ENCODE results near the gene CLTCL1.

CLTCL1 gene

DNA sequence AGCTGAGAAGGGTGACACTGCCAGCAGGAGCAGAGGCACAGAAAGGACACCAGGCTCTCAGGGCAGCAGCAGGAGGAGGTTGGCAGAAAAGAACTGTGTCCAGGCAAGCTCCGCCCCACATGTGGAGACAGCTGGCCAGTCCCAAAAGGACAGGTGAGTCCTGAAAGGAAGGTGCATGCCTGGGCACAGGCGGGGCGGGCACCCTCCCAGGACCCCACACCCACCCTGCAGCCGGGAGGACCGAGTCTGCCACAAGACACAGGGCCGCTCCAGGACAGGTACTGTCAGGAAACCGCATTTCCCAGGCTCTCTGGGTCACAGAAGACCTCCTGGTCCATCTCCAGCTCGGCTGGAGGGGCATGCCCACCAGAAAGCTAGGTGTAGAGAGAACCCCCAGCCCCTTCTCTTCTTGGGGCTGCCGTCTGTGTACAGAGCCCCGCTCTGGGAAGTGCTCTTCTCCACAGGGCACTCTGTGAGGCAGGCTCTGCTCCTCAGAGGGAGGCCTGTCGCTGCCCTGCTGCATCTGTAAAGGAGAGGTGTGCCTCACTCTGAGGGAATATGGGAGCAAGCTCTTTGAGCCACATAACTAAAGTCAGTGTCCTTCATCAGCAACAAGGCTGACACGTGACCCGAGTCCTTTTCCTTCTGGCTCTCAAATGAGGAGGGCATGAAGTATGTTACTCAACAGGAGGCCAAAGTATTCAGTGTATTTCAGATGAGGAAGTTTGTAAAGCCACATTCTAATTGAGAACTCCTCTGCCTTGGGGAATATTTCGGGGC lies 50.5 kb downstream of the CLTCL1 start:
- H3K9me3 ChIP-seq (ENCODE audit: low read length) = no peaks in the 10 kb centered on the region
- no peaks in the 10 kb centered on the region for H3K4me1 ChIP-seq (ENCODE audit: insufficient read depth, low read length)
- H3K9ac ChIP-seq (ENCODE audit: low read length) = no peak overlapping the region
- H3K27me3 ChIP-seq (ENCODE audit: control insufficient read depth in 1 of 2, insufficient read depth in 2 of 2, low read length in 2 of 2) = no peaks in the 10 kb centered on the region
- H3K4me3 ChIP-seq (ENCODE audit: low read depth in 1 of 2, low read length in 2 of 2) = no peak overlapping the region
- H3K27ac ChIP-seq (ENCODE audit: low read depth, low read length) = no peak overlapping the region
- no peaks in the 10 kb centered on the region for H3K36me3 ChIP-seq (ENCODE audit: insufficient read depth, low read length)

DNA sequence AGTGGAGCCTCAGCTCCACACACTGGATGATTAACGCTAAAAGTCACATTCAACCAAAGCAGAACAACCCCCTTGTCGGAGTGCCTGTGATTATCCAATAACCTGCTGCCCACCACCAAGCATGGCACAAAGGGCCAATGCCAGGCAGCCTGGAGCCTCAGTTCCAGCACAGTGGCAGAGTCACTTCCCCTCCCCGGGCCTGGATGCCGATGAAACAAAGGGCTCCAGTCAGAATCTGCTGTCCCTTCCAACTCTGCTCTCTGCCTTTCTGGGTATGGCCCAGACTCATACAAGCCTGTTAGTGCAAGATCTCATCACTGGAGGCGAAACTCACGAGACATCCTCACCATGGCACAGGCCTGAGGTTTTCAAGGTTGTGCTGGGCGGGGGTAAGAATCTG lies 52.1 kb downstream of the CLTCL1 start:
- Histone ChIP-seq H3K27me3 (ENCODE audit: control insufficient read depth in 1 of 2, insufficient read depth in 2 of 2, low read length in 2 of 2) (no peaks in the 10 kb centered on the region), H3K4me1 (ENCODE audit: insufficient read depth, low read length) (no peaks in the 10 kb centered on the region), H3K4me3 (ENCODE audit: low read depth in 1 of 2, low read length in 2 of 2) (no peak overlapping the region), H3K9me3 (ENCODE audit: low read length) (no peaks in the 10 kb centered on the region), H3K27ac (ENCODE audit: low read depth, low read length) (no peak overlapping the region), H3K36me3 (ENCODE audit: insufficient read depth, low read length) (no peaks in the 10 kb centered on the region), H3K9ac (ENCODE audit: low read length) (no peak overlapping the region)

DNA sequence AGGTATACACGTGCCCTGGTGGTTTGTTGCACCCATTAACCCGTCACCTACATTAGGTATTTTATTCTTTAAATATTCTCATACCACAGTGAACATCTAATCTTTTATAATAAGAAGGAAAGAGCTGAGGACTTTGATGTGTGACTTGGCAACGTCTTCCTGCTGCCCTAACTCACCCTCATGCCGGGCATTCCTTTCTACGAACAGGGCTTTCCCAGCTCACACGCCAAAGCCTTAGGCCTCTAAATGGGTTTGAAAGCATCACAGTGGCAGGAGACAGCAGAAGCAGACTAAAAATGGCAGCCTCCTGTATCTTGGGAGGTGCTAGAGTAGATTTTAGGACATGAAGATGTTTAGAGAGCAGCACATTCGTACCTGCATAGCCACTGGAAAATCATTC lies 52.6 kb downstream of the CLTCL1 start:
- H3K9ac ChIP-seq (ENCODE audit: low read length) = no peak overlapping the region

DNA sequence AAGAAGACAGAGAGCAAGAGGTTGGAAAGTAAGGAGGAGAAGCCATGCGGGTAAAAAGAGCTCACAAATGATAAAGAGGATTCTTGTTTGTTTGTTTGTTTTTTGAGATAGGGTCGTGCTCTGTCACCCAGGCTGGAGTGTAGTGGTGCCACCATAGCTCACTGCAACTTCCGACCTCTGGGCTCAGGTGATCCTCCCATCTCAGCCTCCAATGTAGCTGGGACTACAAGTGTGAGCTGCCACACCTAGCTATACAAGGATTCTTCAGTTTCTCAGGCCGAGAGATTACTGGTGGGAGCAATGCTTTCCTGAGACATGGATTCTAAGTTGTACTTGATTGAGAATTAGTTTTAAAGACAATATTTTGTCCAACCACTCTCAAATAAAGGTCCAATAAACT lies 55.6 kb downstream of the CLTCL1 start:
- H3K27ac ChIP-seq (ENCODE audit: low read depth, low read length) = no peak overlapping the region
- no peaks in the 10 kb centered on the region for H3K9me3 ChIP-seq (ENCODE audit: low read length)
- H3K36me3 ChIP-seq (ENCODE audit: insufficient read depth, low read length) = peaks cover 5% of the 10 kb centered on the region
- no peaks in the 10 kb centered on the region for H3K27me3 ChIP-seq (ENCODE audit: control insufficient read depth in 1 of 2, insufficient read depth in 2 of 2, low read length in 2 of 2)
- H3K9ac ChIP-seq (ENCODE audit: low read length) = no peak overlapping the region
- no peaks in the 10 kb centered on the region for H3K4me1 ChIP-seq (ENCODE audit: insufficient read depth, low read length)
- no peak overlapping the region for H3K4me3 ChIP-seq (ENCODE audit: low read depth in 1 of 2, low read length in 2 of 2)

More for the DNA sequence above, 52.6 kb downstream of the CLTCL1 start:
- Histone ChIP-seq H3K27ac (ENCODE audit: low read depth, low read length) (no peak overlapping the region), H3K36me3 (ENCODE audit: insufficient read depth, low read length) (no peaks in the 10 kb centered on the region), H3K4me3 (ENCODE audit: low read depth in 1 of 2, low read length in 2 of 2) (no peak overlapping the region), H3K4me1 (ENCODE audit: insufficient read depth, low read length) (no peaks in the 10 kb centered on the region), H3K9me3 (ENCODE audit: low read length) (no peaks in the 10 kb centered on the region), H3K27me3 (ENCODE audit: control insufficient read depth in 1 of 2, insufficient read depth in 2 of 2, low read length in 2 of 2) (no peaks in the 10 kb centered on the region)

DNA sequence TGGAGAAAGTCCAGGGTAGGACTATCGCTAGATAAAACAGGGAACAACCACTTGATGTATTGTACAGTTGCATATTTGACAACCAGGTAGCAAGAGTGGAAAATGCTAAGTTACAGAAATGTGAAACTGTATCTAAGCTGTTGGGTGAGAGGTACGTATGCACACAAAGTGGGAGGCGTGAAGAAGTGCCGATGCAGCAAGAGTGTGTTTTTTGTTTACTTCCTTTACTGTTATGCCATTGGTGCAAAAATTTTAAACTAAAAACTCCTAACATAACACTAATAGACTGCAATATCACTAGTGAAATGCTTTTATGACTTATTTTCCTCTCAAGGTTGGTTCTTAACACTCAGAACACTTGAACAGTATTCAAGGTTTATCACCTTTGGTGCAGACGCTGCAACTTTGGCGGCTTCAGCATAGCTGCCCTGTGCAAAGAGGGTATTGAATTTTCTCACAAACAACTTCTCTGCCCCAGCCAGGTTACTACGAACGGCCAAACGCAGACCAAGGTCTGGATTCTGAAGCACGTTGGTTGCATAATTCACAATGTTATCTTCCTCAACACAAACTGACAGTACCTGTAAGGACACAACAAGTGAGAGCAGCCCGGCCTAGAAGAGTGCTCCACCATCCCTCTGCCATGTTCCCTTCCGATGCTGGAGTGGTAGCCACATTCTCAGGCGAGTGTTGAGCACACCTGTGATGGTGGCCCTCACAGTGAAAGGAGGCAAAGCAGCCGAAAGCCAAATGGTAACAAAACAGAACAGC lies 57.2 kb downstream of the CLTCL1 start:
- Histone ChIP-seq H3K9me3 (ENCODE audit: low read length) (no peaks in the 10 kb centered on the region), H3K27ac (ENCODE audit: low read depth, low read length) (no peak overlapping the region), H3K4me3 (ENCODE audit: low read depth in 1 of 2, low read length in 2 of 2) (no peak overlapping the region), H3K36me3 (ENCODE audit: insufficient read depth, low read length) (peaks cover 5% of the 10 kb centered on the region), H3K9ac (ENCODE audit: low read length) (no peak overlapping the region), H3K4me1 (ENCODE audit: insufficient read depth, low read length) (no peaks in the 10 kb centered on the region), H3K27me3 (ENCODE audit: control insufficient read depth in 1 of 2, insufficient read depth in 2 of 2, low read length in 2 of 2) (no peaks in the 10 kb centered on the region)

DNA sequence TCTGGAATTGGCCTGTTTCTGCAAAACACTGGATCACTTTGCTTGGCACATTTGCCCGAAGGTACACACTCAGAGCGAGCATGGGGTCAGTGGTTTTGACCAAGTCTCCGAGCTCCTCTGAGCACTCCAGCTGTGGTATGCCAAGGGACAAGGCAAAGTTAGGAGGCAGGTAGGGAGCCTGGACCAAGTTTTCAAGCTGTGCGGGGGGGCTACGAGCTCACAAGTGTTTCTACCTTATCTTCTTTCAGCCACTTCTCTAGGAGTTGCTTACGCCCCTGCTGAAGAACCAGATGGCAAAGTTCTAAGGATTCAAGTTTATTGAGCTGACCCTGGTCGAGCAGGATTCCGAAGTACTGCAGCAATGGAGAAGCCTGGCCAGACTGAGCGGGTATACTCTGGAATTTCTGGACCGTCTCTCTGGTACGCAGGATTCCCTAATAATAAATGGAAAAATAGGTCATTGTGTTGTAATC lies 58.3 kb downstream of the CLTCL1 start:
- Histone ChIP-seq H3K4me3 (ENCODE audit: low read depth in 1 of 2, low read length in 2 of 2) (no peak overlapping the region), H3K4me1 (ENCODE audit: insufficient read depth, low read length) (no peaks in the 10 kb centered on the region), H3K36me3 (ENCODE audit: insufficient read depth, low read length) (peaks cover 5% of the 10 kb centered on the region), H3K27ac (ENCODE audit: low read depth, low read length) (no peak overlapping the region), H3K27me3 (ENCODE audit: control insufficient read depth in 1 of 2, insufficient read depth in 2 of 2, low read length in 2 of 2) (no peaks in the 10 kb centered on the region), H3K9ac (ENCODE audit: low read length) (no peak overlapping the region), H3K9me3 (ENCODE audit: low read length) (no peaks in the 10 kb centered on the region)

DNA sequence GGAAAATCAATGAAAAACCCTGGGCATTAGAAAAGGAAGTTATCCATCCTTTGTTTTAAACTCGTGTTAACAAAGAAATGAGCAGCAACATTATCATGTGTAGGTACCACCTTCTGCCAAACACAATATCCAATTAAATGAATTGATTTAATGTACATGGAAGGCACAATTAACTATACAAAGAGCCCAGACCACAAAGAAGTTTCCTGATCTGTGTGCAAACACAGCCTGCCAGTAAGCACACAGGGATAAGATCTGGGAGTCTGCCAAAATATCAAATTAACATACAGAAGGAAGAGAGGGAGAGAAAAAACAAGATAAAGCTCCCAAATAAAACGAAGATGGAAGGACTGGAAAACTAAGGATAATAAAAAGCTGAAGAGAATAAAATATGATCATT lies 58.9 kb downstream of the CLTCL1 start:
- Histone ChIP-seq H3K4me3 (ENCODE audit: low read depth in 1 of 2, low read length in 2 of 2) (no peak overlapping the region), H3K4me1 (ENCODE audit: insufficient read depth, low read length) (no peaks in the 10 kb centered on the region), H3K36me3 (ENCODE audit: insufficient read depth, low read length) (peaks cover 5% of the 10 kb centered on the region), H3K9ac (ENCODE audit: low read length) (no peak overlapping the region), H3K27me3 (ENCODE audit: control insufficient read depth in 1 of 2, insufficient read depth in 2 of 2, low read length in 2 of 2) (no peaks in the 10 kb centered on the region), H3K9me3 (ENCODE audit: low read length) (no peaks in the 10 kb centered on the region), H3K27ac (ENCODE audit: low read depth, low read length) (no peak overlapping the region)

DNA sequence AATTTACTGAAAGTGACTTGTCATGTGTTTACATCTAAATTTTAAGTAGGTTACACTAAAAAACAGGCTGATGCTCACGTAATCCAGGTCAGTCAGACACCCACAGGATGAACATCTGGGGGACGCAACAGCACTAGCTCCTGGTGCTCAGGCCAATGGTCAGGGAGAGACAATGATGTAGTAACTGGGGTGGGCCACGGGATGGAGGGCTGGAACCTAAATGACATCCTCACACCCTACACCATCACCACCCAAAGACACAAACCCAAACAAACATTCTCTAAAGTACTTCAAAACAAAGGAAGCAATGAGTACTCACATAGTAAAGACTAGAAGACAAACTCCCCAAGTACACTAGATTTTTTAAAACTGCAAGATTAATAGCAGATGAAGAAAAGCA lies 59.5 kb downstream of the CLTCL1 start:
- Histone ChIP-seq H3K4me1 (ENCODE audit: insufficient read depth, low read length) (no peaks in the 10 kb centered on the region), H3K27me3 (ENCODE audit: control insufficient read depth in 1 of 2, insufficient read depth in 2 of 2, low read length in 2 of 2) (no peaks in the 10 kb centered on the region), H3K4me3 (ENCODE audit: low read depth in 1 of 2, low read length in 2 of 2) (no peak overlapping the region), H3K9me3 (ENCODE audit: low read length) (no peaks in the 10 kb centered on the region), H3K27ac (ENCODE audit: low read depth, low read length) (no peak overlapping the region), H3K9ac (ENCODE audit: low read length) (no peak overlapping the region), H3K36me3 (ENCODE audit: insufficient read depth, low read length) (peaks cover 5% of the 10 kb centered on the region)

DNA sequence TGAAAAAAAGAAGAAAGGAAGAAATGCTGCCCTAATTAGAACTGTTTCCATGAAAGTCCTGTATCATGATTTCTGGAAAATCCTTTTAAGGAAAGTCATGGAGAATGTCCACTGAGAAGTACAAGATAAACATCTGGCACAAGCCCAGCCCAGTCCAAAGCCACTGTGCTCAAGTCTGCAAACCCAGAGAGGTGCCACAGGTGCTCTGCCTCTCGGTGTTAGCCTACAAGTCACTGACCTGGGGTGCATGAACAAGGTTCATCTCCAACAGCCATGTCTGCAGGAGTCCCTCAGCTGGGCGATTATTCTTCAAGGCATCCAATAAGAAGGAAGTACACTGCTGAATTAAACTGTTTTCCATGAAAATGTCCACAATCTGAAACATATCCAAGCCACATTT lies 61.9 kb downstream of the CLTCL1 start:
- Histone ChIP-seq H3K36me3 (ENCODE audit: insufficient read depth, low read length) (peaks cover 5% of the 10 kb centered on the region), H3K27ac (ENCODE audit: low read depth, low read length) (no peak overlapping the region), H3K27me3 (ENCODE audit: control insufficient read depth in 1 of 2, insufficient read depth in 2 of 2, low read length in 2 of 2) (no peaks in the 10 kb centered on the region), H3K4me3 (ENCODE audit: low read depth in 1 of 2, low read length in 2 of 2) (no peak overlapping the region), H3K4me1 (ENCODE audit: insufficient read depth, low read length) (no peaks in the 10 kb centered on the region), H3K9ac (ENCODE audit: low read length) (no peak overlapping the region), H3K9me3 (ENCODE audit: low read length) (no peaks in the 10 kb centered on the region)

DNA sequence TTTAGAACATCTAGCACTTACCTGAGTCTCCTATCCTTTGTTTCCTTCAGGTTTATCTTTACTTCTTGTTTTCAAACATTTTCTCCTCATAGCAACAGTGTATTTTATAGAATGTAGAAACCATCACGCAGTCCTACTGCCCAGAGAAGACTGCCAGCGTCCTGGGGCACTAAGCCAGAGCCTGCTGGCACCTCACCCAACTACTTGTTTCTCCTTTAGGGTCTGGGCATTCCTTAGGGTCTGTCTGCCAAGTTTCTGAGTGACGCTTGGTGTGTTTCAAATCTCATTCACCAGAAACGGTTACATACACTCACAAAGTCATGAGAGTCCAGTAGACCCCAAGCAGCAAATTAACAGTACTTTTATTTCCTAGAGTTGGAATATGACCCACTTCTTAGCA lies 63.3 kb downstream of the CLTCL1 start:
- Histone ChIP-seq H3K27ac (ENCODE audit: low read depth, low read length) (no peak overlapping the region), H3K4me3 (ENCODE audit: low read depth in 1 of 2, low read length in 2 of 2) (no peak overlapping the region), H3K36me3 (ENCODE audit: insufficient read depth, low read length) (peaks cover 11% of the 10 kb centered on the region), H3K27me3 (ENCODE audit: control insufficient read depth in 1 of 2, insufficient read depth in 2 of 2, low read length in 2 of 2) (no peaks in the 10 kb centered on the region), H3K9ac (ENCODE audit: low read length) (no peak overlapping the region), H3K4me1 (ENCODE audit: insufficient read depth, low read length) (no peaks in the 10 kb centered on the region), H3K9me3 (ENCODE audit: low read length) (no peaks in the 10 kb centered on the region)

DNA sequence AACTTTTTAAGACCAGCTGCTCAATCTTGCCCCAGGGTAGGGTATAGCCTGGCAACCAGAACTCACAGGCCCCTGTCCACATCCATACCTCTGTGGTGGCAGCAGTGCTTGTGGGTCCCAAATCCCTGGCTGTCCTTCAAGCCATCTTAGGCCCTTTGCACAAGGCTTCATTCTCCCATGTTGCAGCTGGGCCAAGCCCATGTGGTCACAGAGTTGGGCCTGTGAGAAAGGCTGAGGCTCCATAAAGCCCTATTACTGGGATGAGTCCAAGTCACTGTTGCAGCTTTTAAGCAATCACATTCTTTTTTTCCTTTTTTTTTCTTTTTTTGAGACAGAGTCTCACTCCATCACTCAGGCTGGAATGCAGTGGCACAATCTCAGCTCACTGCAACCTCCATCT lies 65.1 kb downstream of the CLTCL1 start:
- no peak overlapping the region for H3K27ac ChIP-seq (ENCODE audit: low read depth, low read length)
- H3K4me3 ChIP-seq (ENCODE audit: low read depth in 1 of 2, low read length in 2 of 2) = no peak overlapping the region
- H3K36me3 ChIP-seq (ENCODE audit: insufficient read depth, low read length) = peaks cover 15% of the 10 kb centered on the region
- H3K4me1 ChIP-seq (ENCODE audit: insufficient read depth, low read length) = no peaks in the 10 kb centered on the region
- H3K9ac ChIP-seq (ENCODE audit: low read length) = no peak overlapping the region
- no peaks in the 10 kb centered on the region for H3K27me3 ChIP-seq (ENCODE audit: control insufficient read depth in 1 of 2, insufficient read depth in 2 of 2, low read length in 2 of 2)
- H3K9me3 ChIP-seq (ENCODE audit: low read length) = no peaks in the 10 kb centered on the region
